H9 (cell line): ENCODE results near the gene PAK5. TPM values are rescaled to one million over a fixed set of nuclear protein-coding genes. Genes with fewer than 3 reads are reported as not detected.

Experiments used
- DNase-seq: peaks from one replicate; pipeline ENCODE4 v3.0.0-alpha.2; 2017
- H2AFZ ChIP-seq: one replicate; pipeline ENCODE4 v1.6.1; 2013; ENCODE audit warnings: mild to moderate bottlenecking, low read length, control low read depth, moderate library complexity
- H2AK5ac ChIP-seq: 2 replicates; pipeline ENCODE4 v1.6.1; 2013; ENCODE audit warnings: low read length, control low read depth, mixed read lengths; ENCODE audit not compliant: insufficient read length
- H2BK120ac ChIP-seq: one replicate; pipeline ENCODE4 v1.6.1; 2013; ENCODE audit warnings: low read depth, mild to moderate bottlenecking, low read length, control low read depth, inconsistent platforms; ENCODE audit not compliant: poor library complexity, severe bottlenecking
- H2BK12ac ChIP-seq: 2 replicates; pipeline ENCODE4 v1.6.1; 2013; ENCODE audit warnings: low read length, control low read depth, mixed read lengths, low read depth; ENCODE audit not compliant: insufficient read length
- H2BK15ac ChIP-seq: 2 replicates; pipeline ENCODE4 v1.6.1; 2013; ENCODE audit warnings: low read depth, low read length, control low read depth
- H2BK20ac ChIP-seq: one replicate; pipeline ENCODE4 v1.6.1; 2013; ENCODE audit warnings: low read depth, mild to moderate bottlenecking, low read length, control low read depth, inconsistent platforms; ENCODE audit not compliant: poor library complexity, severe bottlenecking
- H2BK5ac ChIP-seq: 2 replicates; pipeline ENCODE4 v1.6.1; 2013; ENCODE audit warnings: low read length, control low read depth, mixed read lengths; ENCODE audit not compliant: insufficient read length
- H3K14ac ChIP-seq: 2 replicates; pipeline ENCODE4 v1.6.1; 2013; ENCODE audit warnings: low read length, control low read depth; ENCODE audit not compliant: insufficient read depth
- H3K18ac ChIP-seq: 2 replicates; pipeline ENCODE4 v1.6.1; 2013; ENCODE audit warnings: low read depth, mild to moderate bottlenecking, mixed read lengths, low read length, control low read depth; ENCODE audit not compliant: insufficient read length
- H3K23ac ChIP-seq: 2 replicates; pipeline ENCODE4 v1.6.1; 2013; ENCODE audit warnings: low read length, control low read depth, mixed read lengths, low read depth; ENCODE audit not compliant: insufficient read length
- H3K23me2 ChIP-seq: 2 replicates; pipeline ENCODE4 v1.6.1; 2013; ENCODE audit warnings: low read depth, mild to moderate bottlenecking, mixed read lengths, low read length, control low read depth; ENCODE audit not compliant: insufficient read length, poor library complexity, severe bottlenecking
- H3K27ac ChIP-seq: 2 replicates; pipeline ENCODE4 v1.5.1; 2013; ENCODE audit warnings: low read length, control low read depth, mixed read lengths, low read depth; ENCODE audit not compliant: insufficient read length
- H3K27me3 ChIP-seq: 2 replicates; pipeline ENCODE4 v1.6.1; 2013; ENCODE audit warnings: low read length, control low read depth, inconsistent platforms; ENCODE audit not compliant: insufficient read depth
- H3K4ac ChIP-seq: 2 replicates; pipeline ENCODE4 v1.6.1; 2013; ENCODE audit warnings: low read depth, mild to moderate bottlenecking, control low read depth, inconsistent platforms, low read length, moderate library complexity
- H3K4me1 ChIP-seq: 2 replicates; pipeline ENCODE4 v1.6.1; 2013; ENCODE audit warnings: low read length, control low read depth, inconsistent platforms; ENCODE audit not compliant: insufficient read depth
- H3K4me2 ChIP-seq: 2 replicates; pipeline ENCODE4 v1.6.1; 2013; ENCODE audit warnings: low read length, control low read depth, mixed read lengths; ENCODE audit not compliant: insufficient read length, insufficient read depth
- H3K56ac ChIP-seq: 2 replicates; pipeline ENCODE4 v1.6.1; 2013; ENCODE audit warnings: low read depth, mild to moderate bottlenecking, mixed read lengths, low read length, control low read depth; ENCODE audit not compliant: insufficient read length
- H3K79me1 ChIP-seq: 2 replicates; pipeline ENCODE4 v1.6.1; 2013; ENCODE audit warnings: low read depth, mild to moderate bottlenecking, moderate library complexity, low read length, control low read depth, inconsistent platforms; ENCODE audit not compliant: insufficient read depth, poor library complexity, severe bottlenecking
- H3K79me2 ChIP-seq: 2 replicates; pipeline ENCODE4 v1.6.1; 2013; ENCODE audit warnings: low read length, control low read depth, inconsistent platforms; ENCODE audit not compliant: insufficient read depth
- H3K9ac ChIP-seq: 2 replicates; pipeline ENCODE4 v1.6.1; 2013; ENCODE audit warnings: low read length, control low read depth, mixed read lengths; ENCODE audit not compliant: insufficient read length; ENCODE audit errors: extremely low read depth
- H3K9me3 ChIP-seq: one replicate; pipeline ENCODE4 v1.6.1; 2013; ENCODE audit warnings: low read depth, low read length, inconsistent platforms; ENCODE audit not compliant: control insufficient read depth
- H3T11ph ChIP-seq: one replicate; pipeline ENCODE4 v1.6.1; 2013; ENCODE audit warnings: mild to moderate bottlenecking, low read length, control low read depth, inconsistent platforms
- H4K20me1 ChIP-seq: one replicate; pipeline ENCODE4 v1.6.1; 2013; ENCODE audit not compliant: control insufficient read depth, insufficient read length, insufficient read depth
- H4K5ac ChIP-seq: 2 replicates; pipeline ENCODE4 v1.6.1; 2013; ENCODE audit warnings: low read depth, mild to moderate bottlenecking, mixed read lengths, low read length, control low read depth; ENCODE audit not compliant: insufficient read length
- H4K8ac ChIP-seq: replicated peaks from 2 replicates; pipeline ENCODE4 v1.6.1; 2013; ENCODE audit warnings: low read length, control low read depth, mixed read lengths, low read depth; ENCODE audit not compliant: insufficient read length
- H4K91ac ChIP-seq: 2 replicates; pipeline ENCODE4 v1.6.1; 2013; ENCODE audit warnings: low read depth, mild to moderate bottlenecking, moderate library complexity, mixed read lengths, low read length, control low read depth; ENCODE audit not compliant: insufficient read length
- H3K27ac Mint-ChIP-seq, 3 experiments: 2 replicates in 2 of 3; 3 replicates in 1 of 3; pipeline ENCODE4 v1.8.0; 2020 to 2021; ENCODE audit warnings: mixed read lengths in 3 of 3, mild to moderate bottlenecking in 1 of 3, moderate library complexity in 1 of 3
- H3K27me3 Mint-ChIP-seq: 2 replicates; pipeline ENCODE4 v1.8.0; 2021; ENCODE audit warnings: low read depth, mild to moderate bottlenecking, moderate library complexity, mixed read lengths
- H3K36me3 Mint-ChIP-seq, 3 experiments: 2 replicates in 2 of 3; 3 replicates in 1 of 3; pipeline ENCODE4 v1.8.0; 2020 to 2021; ENCODE audit warnings: low read depth in 3 of 3, mixed read lengths in 3 of 3; ENCODE audit not compliant: insufficient read depth in 1 of 3
- H3K4me1 Mint-ChIP-seq, 2 experiments: 2 replicates each; pipeline ENCODE4 v1.8.0; 2020; ENCODE audit warnings: mixed read lengths in 2 of 2
- H3K4me3 Mint-ChIP-seq, 2 experiments: 2 replicates in 1 of 2; 3 replicates in 1 of 2; pipeline ENCODE4 v1.8.0; 2020 to 2021; ENCODE audit warnings: mild to moderate bottlenecking in 2 of 2, mixed read lengths in 2 of 2, moderate library complexity in 1 of 2
- H3K9me3 Mint-ChIP-seq, 2 experiments: 2 replicates in 1 of 2; 3 replicates in 1 of 2; pipeline ENCODE4 v1.8.0; 2020; ENCODE audit warnings: mild to moderate bottlenecking in 2 of 2, mixed read lengths in 2 of 2, moderate library complexity in 1 of 2
- CTCF ChIP-seq: fragments of 200-600 bp; sonication (generic); conservative IDR thresholded peaks from 3 replicates; pipeline ENCODE4 v1.8.0; 2021; ENCODE audit warnings: antibody characterized with exemption, mild to moderate bottlenecking
- WGBS: extraction: QIAGEN DNeasy Blood & Tissue Kit; methylation state at CpG from one replicate; pipeline ENCODE4 v1.1.7; 2013; ENCODE audit warnings: missing lambda C conversion rate, low lambda C conversion rate, mixed read lengths; ENCODE audit not compliant: insufficient read length; ENCODE audit errors: extremely low coverage; 5-methylcytosine and 5-hydroxymethylcytosine counted together
- total RNA-seq: library from RNA; stranded (reverse); gene quantifications from 2 replicates; pipeline ENCODE4 v1.2.1, GENCODE V29; 2021

Gene PAK5
- total RNA-seq, 1 experiment from 2014 or later, result 0.20 TPM

- Histone ChIP-seq H3K9me3 (no peaks in the 10 kb centered on the region), H3K4me1 (no peaks in the 10 kb centered on the region), H4K20me1 (no peaks in the 10 kb centered on the region), H3K18ac (no peak overlapping the region), H2BK20ac (no peak overlapping the region), H3K9ac (no peak overlapping the region), H2BK15ac (no peak overlapping the region), H3K23ac (no peak overlapping the region), H3K4ac (no peak overlapping the region), H2AFZ (no peak overlapping the region), H3K79me1 (no peaks in the 10 kb centered on the region), H3K79me2 (no peaks in the 10 kb centered on the region), H4K5ac (no peak overlapping the region), H3T11ph (no peak overlapping the region), H2BK12ac (no peak overlapping the region), H3K27me3 (no peaks in the 10 kb centered on the region), H3K56ac (no peak overlapping the region), H4K91ac (no peak overlapping the region), H3K23me2 (no peaks in the 10 kb centered on the region), H2AK5ac (no peak overlapping the region), H3K14ac (no peak overlapping the region), H2BK120ac (no peak overlapping the region), H4K8ac (no peak overlapping the region), H2BK5ac (no peak overlapping the region), H3K4me2 (no peak overlapping the region), H3K27ac (no peak overlapping the region)
- Mint-ChIP-seq H3K36me3 (no peaks in the 10 kb centered on the region), H3K4me1 (peaks cover 0 to 3% of the 10 kb centered on the region in 2 experiments; a peak in 1 of 4 replicates), H3K27ac (no peak overlapping the region), H3K27me3 (no peaks in the 10 kb centered on the region), H3K9me3 (no peaks in the 10 kb centered on the region), H3K4me3 (no peak overlapping the region)
- no CpG with 5 or more reads among the region's 5 CpGs for WGBS
- no peak for DNase-seq
- TF ChIP-seq CTCF, result no peak
Observed at GRCh38 chr20:9616455-9616805, 222.4 kb downstream of the PAK5 start.
